Erythroblast (primary cell): ENCODE results near the gene ARSI.

Experiments used
- GATA1 ChIP-seq: IDR thresholded peaks from 2 replicates; pipeline ENCODE4 v1.6.1; 2011; ENCODE audit warnings: low read depth, mild to moderate bottlenecking, control low read depth, low read length, moderate library complexity
- POLR2A ChIP-seq: IDR thresholded peaks from 2 replicates; pipeline ENCODE4 v1.6.1; 2011; ENCODE audit warnings: mild to moderate bottlenecking, low read length

DNA sequence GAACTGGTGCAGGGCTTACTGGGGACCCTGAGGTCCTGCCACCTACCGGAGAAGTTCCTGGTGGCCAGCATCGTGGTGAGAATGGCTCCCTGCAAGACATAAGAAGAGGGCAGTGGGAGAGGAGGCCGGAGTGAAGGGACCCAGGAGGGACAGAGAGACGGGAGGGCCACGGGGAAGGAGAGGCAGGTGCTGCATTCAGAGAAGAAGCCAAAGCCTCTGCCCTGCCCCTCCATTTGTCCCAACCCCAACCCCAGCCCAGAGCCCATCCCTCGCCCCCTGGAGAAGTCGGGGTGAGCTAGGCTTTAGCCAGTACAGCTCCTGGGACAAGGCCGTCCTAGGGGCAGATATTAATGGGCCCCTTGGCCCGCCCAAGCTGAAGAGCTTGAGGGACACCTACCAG is 55.0 kb downstream of the ARSI start:
- TF ChIP-seq POLR2A = no peak
- no peak for TF ChIP-seq GATA1
